SK-N-SH (cell line): Measurements from ENCODE around the gene C1QC. TPM values are rescaled to one million over a fixed set of nuclear protein-coding genes. Genes with fewer than 3 reads are reported as not detected.

ENCODE experiments used
- CTCF ChIA-PET: fragments of 300-600, 350-600 bp; formaldehyde crosslinking; extraction: SDS; loops from one replicate; lab custom pipeline; 2021; lab: Yijun Ruan, JAX
- POLR2A ChIA-PET: fragments of 350-600 bp; sonication (Branson Sonifier 250); formaldehyde crosslinking; extraction: SDS; loops from one replicate; lab custom pipeline; 2020; ENCODE audit warnings: antibody characterized with exemption, inconsistent platforms; lab: Yijun Ruan, JAX
- DNase-seq: peaks from one replicate; pipeline ENCODE4 v3.0.0; 2012
- H2AFZ ChIP-seq: fragments of 200-600 bp; sonication (generic); 2 replicates; pipeline ENCODE4 v1.8.1; 2016; ENCODE audit warnings: antibody characterized with exemption, mild to moderate bottlenecking, low read depth
- H3F3A ChIP-seq: fragments of 200-600 bp; sonication (generic); replicated peaks from 2 replicates; pipeline ENCODE3; 2016; ENCODE audit warnings: antibody characterized with exemption, mild to moderate bottlenecking; ENCODE audit not compliant: insufficient read depth
- H3K27ac ChIP-seq, 2 experiments: fragments of 200-500 bp in 1 of 2; fragments of 200-600 bp in 1 of 2; sonication (Bioruptor generic) in 1 of 2; sonication (generic), shearing (Covaris generic) in 1 of 2; 2 replicates each; pipeline versions ENCODE4 v1.5.1 to v1.6.1; 2014 to 2016; ENCODE audit warnings: low read depth in 2 of 2, inconsistent platforms in 1 of 2, low read length in 1 of 2, mild to moderate bottlenecking in 1 of 2, mixed read lengths in 1 of 2
- H3K27me3 ChIP-seq: fragments of 200-600 bp; sonication (generic), shearing (Covaris generic); 2 replicates; pipeline ENCODE4 v1.6.1; 2016; ENCODE audit warnings: mixed run types; ENCODE audit not compliant: insufficient read depth
- H3K36me3 ChIP-seq, 2 experiments: fragments of 200-500 bp in 1 of 2; fragments of 200-600 bp in 1 of 2; sonication (Bioruptor generic) in 1 of 2; sonication (generic) in 1 of 2; replicated peaks in 1 of 2; 2 replicates each; pipeline versions ENCODE3 to v1.5.1; 2014 to 2016; ENCODE audit warnings: low read length in 1 of 2, mild to moderate bottlenecking in 1 of 2; ENCODE audit not compliant: insufficient read depth in 2 of 2, control insufficient read depth in 1 of 2
- H3K4me1 ChIP-seq, 2 experiments: fragments of 200-500 bp in 1 of 2; fragments of 200-600 bp in 1 of 2; sonication (Bioruptor generic) in 1 of 2; sonication (generic), shearing (Covaris generic) in 1 of 2; 2 replicates each; pipeline versions ENCODE4 v1.5.1 to v1.6.1; 2014 to 2016; ENCODE audit warnings: low read depth in 1 of 2, low read length in 1 of 2, mixed run types in 1 of 2; ENCODE audit not compliant: insufficient read depth in 2 of 2, control insufficient read depth in 1 of 2
- H3K4me2 ChIP-seq: fragments of 200-600 bp; sonication (generic), shearing (Covaris generic); 2 replicates; pipeline ENCODE4 v1.6.1; 2017; ENCODE audit warnings: mixed run types
- H3K4me3 ChIP-seq, 2 experiments: fragments of 200-500 bp in 1 of 2; fragments of 200-600 bp in 1 of 2; sonication (Bioruptor generic) in 1 of 2; sonication (generic), shearing (Covaris generic) in 1 of 2; 2 replicates each; pipeline versions ENCODE4 v1.5.1 to v1.8.1; 2014 to 2016; ENCODE audit warnings: low read depth in 2 of 2, inconsistent platforms in 1 of 2, low read length in 1 of 2, mild to moderate bottlenecking in 1 of 2, mixed read lengths in 1 of 2, moderate library complexity in 1 of 2
- H3K79me2 ChIP-seq: fragments of 200-600 bp; sonication (generic); 2 replicates; pipeline ENCODE4 v1.8.1; 2017; ENCODE audit warnings: mild to moderate bottlenecking; ENCODE audit not compliant: insufficient read depth
- H3K9ac ChIP-seq: fragments of 200-600 bp; sonication (generic); 2 replicates; pipeline ENCODE4 v1.6.1; 2017; ENCODE audit warnings: mixed run types
- H3K9me2 ChIP-seq: fragments of 200-600 bp; sonication (generic); 2 replicates; pipeline ENCODE4 v1.6.1; 2017; ENCODE audit warnings: mixed run types
- H3K9me3 ChIP-seq: fragments of 200-600 bp; sonication (generic); 2 replicates; pipeline ENCODE4 v1.6.1; 2017; ENCODE audit warnings: mixed run types, mild to moderate bottlenecking, moderate library complexity
- H4K20me1 ChIP-seq: fragments of 200-600 bp; sonication (generic); 2 replicates; pipeline ENCODE4 v1.6.1; 2017; ENCODE audit warnings: mild to moderate bottlenecking, mixed run types; ENCODE audit not compliant: insufficient read depth
- ELF1 ChIP-seq: IDR thresholded peaks from 2 replicates; pipeline ENCODE4 v1.4.0; 2012
- EP300 ChIP-seq, 2 experiments: IDR thresholded peaks; 2 replicates each; pipeline versions ENCODE4 v1.4.0 to v1.6.1; 2012; ENCODE audit warnings: borderline replicate concordance in 1 of 2, low read depth in 1 of 2, low read length in 1 of 2
- FOXM1 ChIP-seq: IDR thresholded peaks from 2 replicates; pipeline ENCODE4 v1.4.0; 2012; ENCODE audit warnings: low read depth, mild to moderate bottlenecking
- IRF3 ChIP-seq: fragments of 150-350 bp; IDR thresholded peaks from 2 replicates; pipeline ENCODE4 v1.6.1; 2016; ENCODE audit warnings: mild to moderate bottlenecking, low read depth, low read length
- MXI1 ChIP-seq: IDR thresholded peaks from 2 replicates; pipeline ENCODE4 v1.6.1; 2012; ENCODE audit warnings: mild to moderate bottlenecking, low read depth, low read length, improper control_type of control experiment
- NFIC ChIP-seq: IDR thresholded peaks from 2 replicates; pipeline ENCODE4 v1.4.0; 2012; ENCODE audit warnings: borderline replicate concordance
- NRF1 ChIP-seq: IDR thresholded peaks from 2 replicates; pipeline ENCODE4 v1.6.1; 2012; ENCODE audit warnings: low read depth, mild to moderate bottlenecking, low read length
- RAD21 ChIP-seq: IDR thresholded peaks from 2 replicates; pipeline ENCODE4 v1.6.1; 2012; ENCODE audit warnings: mild to moderate bottlenecking, low read length
- RCOR1 ChIP-seq: fragments of 150-350 bp; IDR thresholded peaks from 2 replicates; pipeline ENCODE4 v1.6.1; 2017; ENCODE audit warnings: antibody characterized with exemption, low read length
- REST ChIP-seq: IDR thresholded peaks from 2 replicates; pipeline ENCODE4 v1.6.1; 2012; ENCODE audit warnings: mild to moderate bottlenecking, low read depth, low read length, moderate library complexity
- RFX5 ChIP-seq: IDR thresholded peaks from 2 replicates; pipeline ENCODE4 v1.6.1; 2012; ENCODE audit warnings: mild to moderate bottlenecking, improper control_type of control experiment, low read length
- SMC3 ChIP-seq: IDR thresholded peaks from 2 replicates; pipeline ENCODE4 v1.6.1; 2012; ENCODE audit warnings: low read depth, low read length, improper control_type of control experiment
- TAF1 ChIP-seq: IDR thresholded peaks from 2 replicates; pipeline ENCODE4 v1.6.1; 2012; ENCODE audit warnings: low read depth, mild to moderate bottlenecking, low read length, moderate library complexity, borderline replicate concordance
- USF2 ChIP-seq: fragments of 150-350 bp; IDR thresholded peaks from 2 replicates; pipeline ENCODE4 v1.6.1; 2017; ENCODE audit warnings: antibody characterized with exemption, low read length, low read depth, borderline replicate concordance
- YY1 ChIP-seq: IDR thresholded peaks from 2 replicates; pipeline ENCODE4 v1.4.0; 2012; ENCODE audit warnings: low read depth, mild to moderate bottlenecking
- WGBS: methylation state at CpG from one replicate; pipeline ENCODE4 v1.1.6; 2017; ENCODE audit warnings: low lambda C conversion rate; 5-methylcytosine and 5-hydroxymethylcytosine counted together
- polyA plus RNA-seq, 3 experiments: library from polyadenylated mRNA; depleted of rRNA; stranded (reverse); fragments of >200 nt; gene quantifications; 2 replicates each; pipeline ENCODE4 v1.2.3, GENCODE V29; 2012

C1QC gene
- polyA plus RNA-seq, 1 of the 3 experiments (the other 2 are of a cell fraction): not detected

- CTCF ChIA-PET: interaction anchor here (1.2 to 5.1 kb wide), 5 partner anchors 53 to 252 kb away, joined by 3 to 58 read pairs (median 3); no protein-coding TSS in a partner anchor
- Histone ChIP-seq H4K20me1 (no peaks in the 10 kb centered on the region), H3K27ac (no peak overlapping the region), H3K79me2 (no peaks in the 10 kb centered on the region), H3K9me3 (no peaks in the 10 kb centered on the region), H2AFZ (no peak overlapping the region), H3F3A (no peaks in the 10 kb centered on the region), H3K4me1 (peaks cover 0 to 3% of the 10 kb centered on the region in 2 experiments; a peak in 1 of 4 replicates), H3K4me2 (no peak overlapping the region), H3K9me2 (no peaks in the 10 kb centered on the region)
- POLR2A ChIA-PET: no interaction called here
- DNase-seq: no peak
- peak; percentile 7; the same call in 1 of the 2 replicates for TF ChIP-seq RAD21
- no peak for TF ChIP-seq YY1
- TF ChIP-seq, all 33 proteins: peak for 1
- 59% methylated on average over 6 of the region's 6 CpGs for WGBS
- H3K9ac ChIP-seq: no peak overlapping the region
- H3K27me3 ChIP-seq: peaks cover 18% of the 10 kb centered on the region; the same call in 1 of the 2 replicates
- H3K4me3 ChIP-seq: no peak overlapping the region
- no peaks in the 10 kb centered on the region for H3K36me3 ChIP-seq
Measured at GRCh38 chr1:22636927-22637326, 6.5 kb upstream of the C1QC start.

- Histone ChIP-seq H3K9ac (no peak overlapping the region), H3K36me3 (no peaks in the 10 kb centered on the region), H3K27ac (no peak overlapping the region), H3K4me3 (no peak overlapping the region), H4K20me1 (no peaks in the 10 kb centered on the region), H2AFZ (no peak overlapping the region), H3K4me1 (peaks cover 0 to 3% of the 10 kb centered on the region in 2 experiments; a peak in 1 of 4 replicates), H3K27me3 (0 out of 2 replicates have a peak, but pooled peaks cover 13% of the 10 kb centered on the region), H3F3A (no peaks in the 10 kb centered on the region), H3K9me3 (no peaks in the 10 kb centered on the region), H3K79me2 (no peaks in the 10 kb centered on the region), H3K4me2 (no peak overlapping the region), H3K9me2 (no peaks in the 10 kb centered on the region)
- POLR2A ChIA-PET: no interaction called here
- no peak for DNase-seq
- no peak for TF ChIP-seq NFIC
- TF ChIP-seq SMC3: no peak
- TF ChIP-seq REST: no peak
- no peak for TF ChIP-seq EP300 (IDR thresholded peaks at IDR 0.05; ENCODE audit: borderline replicate concordance in 1 of 2, low read depth in 1 of 2, low read length in 1 of 2)
- TF ChIP-seq RCOR1: no peak
- TF ChIP-seq RFX5: no peak
- no peak for TF ChIP-seq FOXM1
- TF ChIP-seq NRF1: no peak
- no peak for TF ChIP-seq IRF3
- no peak for TF ChIP-seq TAF1
- no peak for TF ChIP-seq USF2
- TF ChIP-seq ELF1: no peak
- TF ChIP-seq MXI1: no peak
- no peak for TF ChIP-seq YY1
- TF ChIP-seq, all 33 proteins: peak for 0
- CTCF ChIA-PET: interaction anchor here (1.2 to 5.1 kb wide), 3 partner anchors 54 to 217 kb away, joined by 3 to 58 read pairs (median 4); no protein-coding TSS in a partner anchor
- WGBS: 43% methylated on average over 3 of the region's 3 CpGs
Measured at GRCh38 chr1:22637907-22638445, 5.5 kb upstream of the C1QC start.
